Lung microvascular endothelial cell (primary cell): ENCODE data around the gene NELL1. TPM values are rescaled to one million over a fixed set of nuclear protein-coding genes. Genes with fewer than 3 reads are reported as not detected.
A peak's percentile ranks its signal among the peaks of the same experiment; 100 is the strongest.

ENCODE experiments used
- DNase-seq, 2 donors: peaks; one replicate each; pipeline versions ENCODE4 v3.0.0 to v3.0.0-alpha.2; 2010; ENCODE audit warnings: low read depth in 2 of 2
- total RNA-seq: library from RNA; depleted of rRNA; stranded (reverse); fragments of >200 nt; gene quantifications from 2 replicates; pipeline ENCODE4 v1.2.1, GENCODE V29; 2014

The NELL1 gene
- total RNA-seq, 1 donor from 2014 or later = not detected

DNA sequence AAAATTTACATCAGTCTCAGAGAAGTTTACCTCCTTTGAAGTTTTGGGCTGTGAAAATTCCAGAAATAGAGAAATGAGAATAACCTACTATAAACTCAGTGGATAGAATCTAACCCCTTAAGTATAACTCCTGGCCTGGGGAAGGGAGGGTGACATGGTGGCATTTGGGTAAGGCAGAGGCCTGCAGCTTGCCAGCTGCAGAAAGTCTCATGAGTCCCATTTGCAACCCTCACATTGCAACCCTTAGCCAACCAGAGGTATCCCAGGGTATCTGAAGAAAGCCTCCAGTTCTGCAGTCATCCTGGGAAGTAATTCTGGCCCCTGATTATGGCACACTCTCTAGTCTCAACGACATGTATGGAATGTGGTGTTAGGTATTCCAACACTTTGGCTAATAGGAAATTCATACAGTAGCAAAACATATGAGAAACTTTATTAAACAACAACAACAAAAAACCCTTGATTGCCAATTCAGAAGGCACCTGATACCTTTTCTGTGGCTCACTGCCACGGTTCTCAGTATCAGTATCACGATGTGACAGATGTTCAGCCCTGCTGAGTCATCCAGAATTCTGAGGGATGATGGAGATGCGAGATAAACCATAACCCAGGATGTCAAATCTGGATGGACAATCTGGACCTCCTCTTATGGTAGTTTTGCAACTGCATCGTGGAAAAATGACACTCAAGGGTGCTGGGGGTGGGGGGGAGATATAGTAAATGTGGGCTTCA lies 743.4 kb downstream of the NELL1 start:
- no peak for DNase-seq

DNA sequence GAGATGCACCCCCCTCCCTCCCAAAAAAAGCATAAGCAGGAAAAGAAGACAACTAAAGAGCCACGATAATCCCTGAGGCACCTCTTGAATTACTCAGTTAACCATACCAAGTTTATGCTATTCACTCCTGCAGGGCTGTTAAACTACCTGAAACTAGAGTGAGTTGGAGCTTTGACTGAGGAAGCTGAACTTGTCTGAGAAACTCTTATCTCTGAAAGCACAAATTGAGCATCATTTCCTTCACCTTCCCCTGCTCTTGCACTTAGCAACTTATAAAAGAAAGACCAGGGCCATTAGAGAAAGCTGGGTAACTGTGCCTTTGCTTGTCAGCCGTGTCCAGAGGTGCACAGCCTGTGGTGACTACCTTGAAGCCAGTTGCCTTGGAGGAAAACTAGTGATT lies 745.6 kb downstream of the NELL1 start:
- no peak for DNase-seq

DNA sequence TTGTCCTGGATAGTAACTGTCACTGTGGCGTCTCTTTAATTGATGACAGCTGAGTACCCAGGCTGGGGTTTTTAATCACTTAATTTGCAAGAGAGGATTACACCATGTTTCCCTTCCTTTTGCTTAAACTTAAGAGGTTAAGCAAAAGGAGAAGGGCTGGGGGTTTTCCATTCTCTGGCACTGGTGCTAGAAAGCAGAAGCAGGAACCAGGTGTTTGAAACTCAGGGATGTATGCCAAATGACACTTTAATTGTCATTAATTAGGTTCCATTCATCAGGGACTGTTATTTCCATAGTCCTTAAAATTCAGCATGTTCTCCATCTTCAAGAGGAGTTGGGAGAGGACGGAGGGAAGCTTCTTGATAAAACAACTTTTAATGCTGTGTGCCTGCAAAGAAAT lies 746.2 kb downstream of the NELL1 start:
- no peak for DNase-seq

DNA sequence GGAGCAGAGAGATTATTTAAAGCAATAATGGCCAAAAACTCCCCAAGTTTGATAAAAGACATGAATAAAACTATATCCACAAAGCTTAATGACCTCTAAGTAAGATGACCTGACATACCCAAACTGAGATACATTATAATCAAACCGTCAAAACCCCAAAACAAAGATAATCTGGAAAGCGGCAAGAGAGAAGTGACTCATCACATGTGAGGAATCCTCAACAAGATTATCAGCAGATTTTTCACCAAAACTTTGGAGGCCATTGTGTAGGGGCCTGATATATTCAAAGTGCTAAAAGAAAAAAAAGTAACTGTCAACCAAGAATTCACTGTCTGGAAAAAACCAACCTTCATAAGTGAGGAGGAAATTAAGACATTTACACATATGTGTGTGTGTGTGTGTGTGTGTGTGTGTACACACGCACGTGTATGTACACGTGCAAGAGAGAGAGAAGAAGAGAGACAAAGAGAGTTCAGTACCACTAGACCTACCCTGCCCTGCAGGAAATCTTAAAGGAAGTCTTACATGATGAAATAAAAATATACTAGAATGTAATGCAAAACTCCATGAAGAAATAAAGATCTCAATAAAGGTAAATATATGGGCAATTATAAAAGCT lies 752.4 kb downstream of the NELL1 start:
- no peak for DNase-seq

DNA sequence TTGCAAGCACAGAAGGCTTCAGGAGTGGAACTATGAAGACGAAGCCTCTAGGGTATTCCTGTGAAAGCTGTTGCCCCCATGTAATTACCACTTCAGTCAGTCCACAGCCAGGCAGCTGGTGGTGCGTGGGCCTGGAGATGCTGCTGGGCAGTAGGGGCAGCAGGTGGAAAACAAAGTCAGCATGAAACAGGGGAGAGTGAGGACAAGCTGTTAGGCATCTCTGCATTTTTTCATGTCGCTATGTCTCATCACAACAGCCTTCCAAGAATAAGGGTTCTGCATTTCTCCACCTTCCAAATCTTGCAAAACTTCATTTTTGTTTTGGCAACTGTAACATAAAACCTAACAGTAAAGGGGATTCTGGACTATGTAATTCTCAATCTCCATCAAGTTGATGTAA lies 757.5 kb downstream of the NELL1 start:
- DNase-seq = no peak

DNA sequence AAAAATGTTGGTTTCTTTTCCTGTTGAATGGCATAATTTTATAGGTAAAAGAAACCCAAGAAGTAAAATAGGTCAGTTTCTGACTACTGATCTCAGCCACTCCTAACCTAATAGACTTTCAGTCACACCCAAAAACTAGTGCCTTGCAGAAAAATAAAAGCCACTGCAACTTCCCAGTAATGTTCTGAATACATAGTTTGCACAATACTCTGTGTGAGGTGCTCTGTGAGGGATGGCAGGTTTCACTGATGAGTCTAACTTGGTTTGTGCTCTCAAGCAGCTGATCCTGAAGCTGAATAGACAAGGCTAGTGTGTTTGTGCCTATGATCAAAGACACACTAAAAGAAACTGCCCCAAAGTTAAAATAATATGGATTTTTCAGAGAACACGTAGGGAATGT lies 758.3 kb downstream of the NELL1 start:
- no peak for DNase-seq

DNA sequence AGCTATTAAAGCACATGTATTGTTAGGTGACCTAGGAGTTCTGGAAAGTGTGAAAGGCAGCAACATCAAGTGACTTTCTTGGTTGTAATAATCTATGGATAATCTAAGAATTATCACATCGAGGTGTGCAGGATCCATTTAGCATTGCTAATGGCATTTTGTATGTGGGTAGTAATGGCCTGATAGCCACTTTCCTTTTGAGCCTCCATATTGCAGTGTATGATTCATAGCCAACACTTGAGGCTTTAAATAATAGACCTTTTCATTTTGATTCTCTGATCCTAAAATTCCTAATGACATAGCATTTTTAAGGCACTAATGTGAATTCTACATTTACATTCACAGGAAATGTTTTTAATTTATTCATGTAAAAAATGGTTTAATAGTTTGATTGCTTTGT lies 759.4 kb downstream of the NELL1 start:
- no peak for DNase-seq

DNA sequence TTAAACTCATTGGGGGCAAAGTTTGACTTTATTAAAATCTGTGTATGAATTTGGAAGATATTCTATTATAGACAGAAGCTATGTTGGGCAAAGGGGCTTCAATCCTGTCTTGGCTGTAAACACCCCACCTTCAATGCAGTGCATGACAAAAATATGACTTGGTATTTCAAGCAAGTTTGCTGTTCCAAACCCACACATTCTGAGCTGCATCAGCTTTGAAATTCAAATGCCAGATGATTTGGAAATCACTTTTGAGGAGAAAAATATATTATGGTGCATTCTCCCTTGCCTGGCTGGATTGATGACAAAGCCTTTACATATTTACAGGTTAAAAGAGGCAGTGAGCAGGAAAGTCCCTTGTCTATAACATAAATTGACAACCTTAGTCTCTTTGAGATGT lies 760.0 kb downstream of the NELL1 start:
- DNase-seq = no peak

DNA sequence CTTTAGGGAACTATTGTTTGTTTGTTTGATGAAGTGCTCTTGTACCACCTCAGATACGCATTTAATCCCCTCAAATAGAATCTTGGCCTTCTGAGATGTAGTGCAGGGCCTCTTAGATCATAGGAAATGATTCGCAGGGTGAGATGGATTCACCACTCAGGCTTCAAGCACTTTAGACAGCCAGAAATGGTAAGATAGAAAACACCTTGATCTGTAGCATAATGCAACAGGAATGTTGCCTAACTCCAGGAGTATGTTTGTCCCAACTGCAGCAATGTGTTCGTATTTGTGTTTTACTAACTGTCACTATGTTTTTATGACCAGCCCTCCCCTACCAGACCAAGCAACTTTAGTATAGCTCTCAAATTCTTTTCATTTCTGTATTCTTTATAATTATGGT lies 761.2 kb downstream of the NELL1 start:
- DNase-seq = no peak

DNA sequence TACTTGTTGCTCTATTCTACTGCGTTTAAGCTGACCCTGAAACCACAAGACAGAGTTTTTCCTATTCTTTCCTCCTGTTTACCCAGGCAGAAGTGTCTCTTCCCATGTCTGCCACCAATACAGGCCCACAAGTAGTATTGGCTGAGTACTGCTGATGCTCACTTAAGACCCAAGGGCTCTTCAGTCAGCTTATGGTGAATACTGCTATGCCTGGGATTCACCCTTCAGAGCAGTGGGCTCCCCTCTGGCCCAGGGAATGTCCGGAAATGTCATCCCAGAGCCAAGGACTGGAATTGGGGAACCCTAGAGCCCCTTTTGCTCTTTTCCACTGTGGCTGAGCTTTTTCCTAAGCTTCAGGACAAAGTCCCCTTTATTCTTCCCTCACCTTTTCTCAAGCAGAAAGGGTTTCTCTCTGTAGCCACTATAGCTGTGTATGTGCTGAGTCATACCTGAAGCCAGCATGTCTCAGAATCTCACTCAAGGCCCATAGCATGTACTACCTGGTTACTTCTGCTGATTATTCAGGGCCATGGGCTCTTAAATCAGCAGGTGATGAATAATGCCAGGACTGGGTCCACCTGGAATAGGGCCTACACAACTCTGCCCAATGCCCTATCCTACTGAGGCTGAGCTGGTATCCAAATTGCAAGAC lies 777.7 kb downstream of the NELL1 start:
- no peak for DNase-seq

DNA sequence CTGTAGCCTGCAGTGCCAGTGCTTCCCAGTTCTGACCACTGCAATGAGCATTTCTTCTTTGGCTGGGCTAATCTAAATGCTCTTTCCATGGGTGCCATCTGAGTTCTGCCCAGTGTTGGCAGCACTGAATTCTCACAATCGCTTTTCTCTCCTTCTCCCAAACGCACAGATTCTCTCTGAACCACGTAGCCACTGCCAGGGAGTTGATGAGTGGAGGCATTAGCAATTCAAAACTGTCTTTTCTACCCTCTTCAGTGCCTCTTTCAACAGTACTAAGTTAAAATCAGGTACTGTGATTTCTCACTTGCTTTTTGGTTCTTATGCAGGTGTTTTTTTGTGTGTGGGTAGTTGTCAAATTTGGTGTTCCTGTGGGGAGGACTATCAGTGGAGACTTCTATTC lies 778.5 kb downstream of the NELL1 start:
- no peak for DNase-seq

DNA sequence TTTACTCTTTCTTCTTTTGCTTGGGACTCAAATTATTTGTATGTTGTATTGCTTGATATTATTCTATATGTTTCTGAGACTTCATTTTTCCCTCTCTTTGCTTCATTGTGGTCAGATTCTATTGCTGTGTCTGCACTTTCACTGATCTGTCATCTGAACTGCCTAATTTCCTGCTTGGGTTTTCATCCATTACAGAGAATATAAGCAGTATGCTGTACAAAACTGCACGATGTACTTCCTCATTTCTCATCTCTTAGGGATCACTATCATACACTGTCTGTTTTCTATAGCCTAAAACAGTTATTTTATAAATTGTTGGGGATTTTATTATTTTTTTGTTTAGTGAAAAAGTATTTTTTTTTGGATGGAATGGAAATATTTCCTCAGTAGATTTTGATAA lies 786.8 kb downstream of the NELL1 start:
- no peak for DNase-seq

DNA sequence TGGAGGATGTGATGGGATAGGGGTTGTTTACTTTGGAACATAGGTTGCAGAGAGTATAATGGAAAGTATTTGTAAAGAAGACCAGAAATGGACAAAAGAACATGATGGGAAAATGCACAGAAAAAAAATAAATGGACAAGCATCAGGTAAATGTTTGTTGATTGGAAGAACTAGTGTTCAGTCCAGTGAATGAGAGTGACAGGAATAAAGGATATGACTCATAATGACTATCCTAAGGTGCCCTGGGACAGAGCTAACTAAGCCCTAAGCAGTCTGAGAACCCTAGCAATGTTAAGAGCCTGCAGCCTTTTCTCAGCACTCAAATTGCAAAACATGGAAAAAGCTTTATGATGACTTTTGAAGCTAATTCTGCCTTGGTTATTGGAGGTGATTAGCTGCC lies 790.7 kb downstream of the NELL1 start:
- DNase-seq = peak in 1 of 2 donors; percentile 54

DNA sequence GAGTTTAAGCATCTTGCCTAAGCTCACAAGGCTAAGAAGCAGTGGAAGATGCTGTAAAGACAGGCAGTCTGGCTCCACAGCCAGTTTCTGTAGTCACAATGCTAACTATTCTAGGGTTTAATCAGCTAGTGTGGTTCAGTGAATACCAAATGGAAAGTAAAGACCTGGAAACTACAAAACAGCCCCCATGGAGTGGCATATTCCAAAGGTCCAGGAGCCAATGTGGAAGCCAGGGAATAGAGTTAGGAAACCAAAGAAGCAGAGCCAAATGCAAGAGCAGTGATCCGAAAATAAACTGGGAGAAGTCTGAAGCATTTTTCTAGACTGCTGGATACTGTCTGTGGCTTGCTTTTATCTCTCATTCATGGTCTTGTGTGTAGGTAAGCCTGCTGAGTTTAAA lies 792.3 kb downstream of the NELL1 start:
- DNase-seq = no peak

DNA sequence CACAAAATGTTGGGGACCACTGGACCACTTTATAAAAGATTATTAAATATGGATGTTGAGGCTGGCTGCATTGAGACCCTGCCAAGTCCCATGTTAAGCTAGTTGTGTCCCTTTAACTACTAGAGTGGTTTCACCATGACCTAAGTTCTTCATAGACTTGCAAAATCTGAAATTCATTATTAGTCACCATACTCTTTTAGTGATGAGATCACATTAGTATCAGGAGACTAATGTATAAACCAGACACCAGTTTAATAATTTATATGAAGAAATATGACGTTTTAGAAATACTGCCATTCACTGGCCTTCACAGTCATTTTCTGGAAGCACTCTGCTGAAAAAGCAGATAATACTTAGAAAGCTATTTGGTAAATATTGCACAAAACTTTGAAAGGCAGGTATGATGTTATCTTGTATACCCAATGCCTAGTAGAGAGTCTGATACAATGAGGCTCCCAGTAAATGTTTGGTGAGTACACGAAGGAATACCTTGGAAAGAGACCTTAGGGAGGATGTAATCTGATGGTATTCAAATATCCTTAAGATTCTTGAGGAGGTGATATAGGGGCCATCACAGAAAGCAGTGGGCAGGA lies 795.3 kb downstream of the NELL1 start:
- DNase-seq = no peak

DNA sequence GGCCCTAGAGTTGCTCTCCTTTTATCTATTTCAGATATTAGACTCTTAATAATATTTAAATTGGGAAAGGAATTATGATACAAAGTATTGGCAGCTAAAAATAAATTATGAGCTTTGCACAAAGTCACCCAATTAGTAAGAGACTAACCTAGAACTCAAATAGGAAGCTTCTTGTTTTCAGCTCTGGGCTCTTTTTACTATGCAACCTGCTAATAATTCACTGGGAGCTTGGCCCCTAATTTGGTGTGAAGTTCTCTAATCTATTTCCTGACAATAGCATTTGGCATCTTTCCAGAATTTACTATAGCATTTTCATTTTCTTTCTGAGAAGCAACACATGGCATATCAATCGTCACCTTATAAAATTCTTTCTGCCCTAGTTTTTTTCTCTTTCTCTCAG lies 795.8 kb downstream of the NELL1 start:
- DNase-seq = no peak

DNA sequence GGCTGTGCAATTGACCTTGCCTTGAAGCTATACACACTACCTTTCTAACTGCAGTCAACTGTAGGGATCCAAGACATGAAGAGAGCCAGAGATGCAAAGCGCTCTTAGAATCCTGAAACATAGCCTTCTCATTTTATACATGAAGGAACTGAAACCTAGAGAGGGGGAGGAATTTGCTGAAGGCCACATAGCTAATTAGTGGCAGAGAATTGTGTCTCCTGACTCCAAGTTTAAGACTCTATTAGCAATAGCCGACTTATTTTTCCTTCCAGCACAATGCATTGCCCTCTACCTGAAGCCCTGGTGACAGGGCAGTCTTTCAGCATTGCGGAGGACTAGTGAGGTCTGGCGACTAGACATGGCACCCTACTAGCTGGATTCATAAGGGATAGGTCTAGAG lies 796.5 kb downstream of the NELL1 start:
- no peak for DNase-seq

DNA sequence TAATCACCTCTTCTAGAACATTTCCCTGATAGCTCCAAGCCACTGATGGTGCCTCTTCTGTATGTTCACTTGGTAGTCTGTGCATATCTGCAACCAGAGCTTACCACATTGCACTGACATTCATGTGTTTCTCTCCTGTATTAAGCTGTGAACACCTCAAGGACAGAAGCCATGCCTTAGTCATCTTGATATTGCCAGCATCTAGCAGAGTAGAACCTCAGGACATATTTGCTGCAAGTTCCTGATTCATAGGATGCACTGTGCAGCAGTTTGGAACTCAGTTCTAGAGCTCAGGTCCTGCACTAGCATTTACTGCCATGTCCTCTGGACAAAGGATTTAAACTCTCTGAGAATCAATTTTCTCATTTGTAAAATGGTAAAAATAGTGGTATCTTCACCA lies 801.1 kb downstream of the NELL1 start:
- no peak for DNase-seq

DNA sequence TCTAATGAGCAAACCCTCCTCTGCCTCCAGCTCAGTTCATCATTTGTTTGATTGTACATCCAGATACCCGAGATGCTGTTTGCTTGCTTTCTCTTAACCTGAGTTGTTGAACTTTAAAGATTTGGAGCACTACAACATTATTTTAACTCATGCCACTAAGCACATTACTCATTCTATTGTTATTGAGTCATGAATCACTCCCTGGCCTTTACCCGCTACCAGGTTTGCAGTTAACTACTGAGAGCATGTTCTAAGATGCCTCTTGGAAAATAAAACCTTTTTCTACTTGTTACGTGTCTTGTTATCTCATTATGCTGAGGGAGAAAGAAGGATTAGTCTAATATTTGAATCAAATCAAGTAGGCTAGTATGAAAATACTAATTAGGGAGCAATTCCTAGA lies 802.9 kb downstream of the NELL1 start:
- no peak for DNase-seq

DNA sequence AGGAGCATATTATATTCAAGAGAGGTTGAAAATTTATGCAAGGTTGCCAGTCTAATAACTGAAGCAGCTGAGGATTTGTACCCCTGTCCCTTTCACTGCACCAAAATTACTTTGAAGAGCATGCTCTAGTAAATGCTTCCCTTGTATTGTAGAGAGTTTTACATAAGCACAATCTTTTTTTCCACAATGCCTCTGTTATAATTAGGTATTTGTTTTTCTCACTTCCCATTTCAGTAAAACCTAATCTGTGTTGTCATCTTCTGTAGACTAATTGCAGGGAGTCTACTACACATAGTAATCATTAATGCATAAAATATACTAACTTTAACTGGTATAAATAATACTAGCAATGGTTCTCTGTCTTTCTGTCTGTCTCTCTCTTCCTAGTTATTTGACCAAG lies 805.1 kb downstream of the NELL1 start:
- DNase-seq = no peak

DNA sequence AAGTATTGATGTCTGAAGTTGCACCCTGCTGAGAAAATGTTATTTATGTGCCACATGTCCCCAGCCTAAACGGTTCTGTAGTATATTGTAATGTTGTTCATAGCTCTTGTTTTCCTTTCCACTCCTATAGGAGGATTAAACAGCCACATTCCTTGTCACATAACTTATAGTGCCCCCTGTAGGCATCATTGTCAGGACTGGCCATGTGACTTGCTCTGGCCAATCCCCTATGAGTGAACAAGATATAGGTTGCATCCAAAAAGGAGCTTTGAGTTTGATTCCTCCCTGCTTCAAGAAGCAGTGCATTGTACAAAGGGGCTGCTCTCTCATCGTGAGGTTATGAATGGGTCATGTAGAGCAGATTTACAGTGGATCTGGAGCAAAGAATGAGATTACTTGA lies 805.9 kb downstream of the NELL1 start:
- DNase-seq = no peak

DNA sequence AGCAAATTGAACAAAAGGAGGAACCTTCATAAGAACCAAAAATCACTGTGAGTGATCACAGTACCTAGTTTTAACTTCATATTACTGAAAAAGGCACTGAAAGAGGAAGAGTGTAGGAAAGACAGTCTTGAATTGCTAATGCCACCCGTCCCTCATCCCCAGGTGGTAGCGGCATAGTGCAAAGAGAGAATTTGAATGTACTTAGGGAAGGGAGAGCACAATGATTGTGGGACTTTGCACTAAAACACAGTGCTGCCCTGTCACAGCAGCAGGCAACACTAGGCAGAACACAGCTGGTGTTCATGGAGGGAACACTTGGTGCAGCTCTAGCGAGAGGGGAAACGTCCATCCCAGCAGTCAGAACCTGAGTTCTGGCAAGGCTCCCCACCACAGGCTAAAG lies 807.2 kb downstream of the NELL1 start:
- no peak for DNase-seq

DNA sequence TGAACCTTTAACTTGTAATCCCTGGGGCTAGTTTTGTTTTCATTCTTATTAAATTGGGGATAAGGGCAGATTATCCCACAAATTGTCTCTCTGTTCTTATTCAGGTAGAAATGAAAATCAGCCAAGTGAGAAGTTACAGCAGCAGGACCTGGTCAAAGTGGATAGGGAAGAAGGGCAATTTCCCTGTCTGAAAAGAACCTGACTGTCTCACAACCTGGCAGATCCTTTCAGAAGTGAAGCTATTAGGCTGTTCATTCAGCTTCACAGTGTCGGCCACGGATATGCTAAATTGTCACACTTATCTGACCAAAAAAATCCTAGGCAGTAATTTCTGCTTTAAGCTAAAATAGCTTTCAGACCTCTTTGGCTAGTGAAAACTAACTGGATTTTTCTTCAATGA lies 810.9 kb downstream of the NELL1 start:
- DNase-seq = no peak
